ENCODE results near the gene PLCL1. TPM values are rescaled to one million over a fixed set of nuclear protein-coding genes. Genes with fewer than 3 reads are reported as not detected.

Gene PLCL1
- total RNA-seq, 1 experiment from 2014 or later: 0.07 TPM

- no peaks in the 10 kb centered on the region for H3K36me3 Mint-ChIP-seq
- H3K27me3 Mint-ChIP-seq (ENCODE audit: low read depth): no peaks in the 10 kb centered on the region
- peaks cover 14% of the 10 kb centered on the region; the same call in 1 of the 2 replicates for H3K9me3 Mint-ChIP-seq
- no peak; the same call in 1 of the 2 replicates for ATAC-seq
- CTCF ChIA-PET: interaction anchor here (0.9 kb wide), 1 partner anchor 271 kb away, joined by 3 read pairs; no protein-coding TSS in a partner anchor
- no peak for DNase-seq (ENCODE audit: low spot score)
- H3K4me3 Mint-ChIP-seq: no peak overlapping the region
- H3K27ac Mint-ChIP-seq: no peak overlapping the region
- TF ChIP-seq CTCF (IDR thresholded peaks at IDR 0.05): no peak
- no peak for TF ChIP-seq GABPB1 (CRISPR knock-in tag; IDR thresholded peaks at IDR 0.05)
- no peak for TF ChIP-seq PREB (CRISPR knock-in tag; IDR thresholded peaks at IDR 0.05; ENCODE audit: borderline replicate concordance)
- TF ChIP-seq RORB (CRISPR knock-in tag; IDR thresholded peaks at IDR 0.05): no peak
- no peak for TF ChIP-seq ZMAT4 (CRISPR knock-in tag; IDR thresholded peaks at IDR 0.05)
- POLR2A ChIA-PET: no interaction called here
- peaks cover 7% of the 10 kb centered on the region for H3K4me1 Mint-ChIP-seq
Measured at GRCh38 chr2:197857476-197858107, 53.2 kb downstream of the PLCL1 start.

GRCh38 chr2:197858607-197859140, 54.3 kb downstream of the PLCL1 start:
- ATAC-seq: no peak
- ChIA-PET POLR2A (no interaction called here), CTCF (no interaction called here)
- no peak for DNase-seq (ENCODE audit: low spot score)
- H3K4me1 Mint-ChIP-seq: peaks cover 7% of the 10 kb centered on the region
- no peak overlapping the region for H3K4me3 Mint-ChIP-seq
- H3K27ac Mint-ChIP-seq: no peak overlapping the region
- H3K27me3 Mint-ChIP-seq (ENCODE audit: low read depth): no peaks in the 10 kb centered on the region
- peaks cover 14% of the 10 kb centered on the region; the same call in 1 of the 2 replicates for H3K9me3 Mint-ChIP-seq
- no peaks in the 10 kb centered on the region for H3K36me3 Mint-ChIP-seq
- TF ChIP-seq ZNF121 (CRISPR knock-in tag; IDR thresholded peaks at IDR 0.05) (no peak), SP1 (CRISPR knock-in tag; conservative IDR thresholded peaks at IDR 0.05) (no peak), E2F4 (CRISPR knock-in tag; IDR thresholded peaks at IDR 0.05; ENCODE audit: borderline replicate concordance, low read depth) (no peak), RORB (CRISPR knock-in tag; IDR thresholded peaks at IDR 0.05) (no peak), CDX4 (CRISPR knock-in tag; IDR thresholded peaks at IDR 0.05; ENCODE audit: borderline replicate concordance) (no peak), GRHL2 (CRISPR knock-in tag; IDR thresholded peaks at IDR 0.05; ENCODE audit: insufficient replicate concordance, severe bottlenecking) (no peak), IRF2 (CRISPR knock-in tag; IDR thresholded peaks at IDR 0.05; ENCODE audit: borderline replicate concordance, low read depth) (no peak), MAX (CRISPR knock-in tag; IDR thresholded peaks at IDR 0.05) (no peak), ARID4B (CRISPR knock-in tag; IDR thresholded peaks at IDR 0.05; ENCODE audit: borderline replicate concordance) (no peak), ZNF281 (CRISPR knock-in tag; IDR thresholded peaks at IDR 0.05) (no peak), FOXP4 (CRISPR knock-in tag; IDR thresholded peaks at IDR 0.05) (no peak)

Measured in WTC11 (cell line).